Measurements from ENCODE around the gene SUFU. TPM values are rescaled to one million over a fixed set of nuclear protein-coding genes. Genes with fewer than 3 reads are reported as not detected.
A peak's percentile ranks its signal among the peaks of the same experiment; 100 is the strongest.

The SUFU gene
- total RNA-seq, 1 experiment from 2014 or later = 10.6 TPM

DNA sequence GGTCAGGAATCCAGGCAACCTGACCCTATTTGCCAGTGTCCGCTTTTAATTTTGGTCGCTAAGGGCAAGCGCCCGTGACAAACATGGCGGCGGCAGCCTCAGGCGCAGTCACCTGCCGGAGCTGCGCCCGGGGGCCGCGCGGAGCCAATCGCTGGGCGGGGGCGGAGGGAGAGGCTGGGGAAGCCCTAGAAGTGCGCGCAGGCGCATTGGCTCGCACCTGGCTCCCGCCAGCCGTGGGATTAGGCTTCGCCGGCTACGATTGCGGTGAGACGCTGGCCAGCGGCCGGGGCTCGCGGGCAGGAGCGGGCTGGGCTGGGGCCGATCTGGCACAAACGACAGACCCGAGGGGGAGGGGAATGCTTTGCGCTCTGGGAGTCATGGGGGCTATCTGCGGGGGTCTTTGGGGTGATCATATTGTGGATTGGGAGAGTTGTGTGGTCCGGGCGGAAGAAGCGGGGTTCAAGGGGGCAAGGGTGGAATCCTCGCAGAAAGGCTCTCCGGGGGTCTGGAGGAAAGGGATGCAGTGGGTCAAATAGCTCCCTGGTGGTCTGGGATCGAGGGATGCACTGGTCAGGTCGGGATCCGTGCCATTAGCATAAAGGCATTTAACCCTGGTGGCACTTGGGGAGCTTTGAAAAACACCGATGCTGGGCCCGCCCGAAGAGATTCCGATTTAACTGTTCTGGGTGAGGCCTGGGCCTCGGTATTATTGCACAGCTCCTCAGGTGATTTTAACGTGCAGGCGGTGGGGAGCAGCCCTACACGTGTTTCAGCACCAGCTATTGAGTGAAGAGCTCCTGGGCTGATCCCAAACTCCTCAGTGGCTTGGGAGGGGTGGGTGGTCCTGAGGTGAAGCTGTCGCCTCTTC is 42.4 kb upstream of the SUFU start:
- TF ChIP-seq, protein P1, sequence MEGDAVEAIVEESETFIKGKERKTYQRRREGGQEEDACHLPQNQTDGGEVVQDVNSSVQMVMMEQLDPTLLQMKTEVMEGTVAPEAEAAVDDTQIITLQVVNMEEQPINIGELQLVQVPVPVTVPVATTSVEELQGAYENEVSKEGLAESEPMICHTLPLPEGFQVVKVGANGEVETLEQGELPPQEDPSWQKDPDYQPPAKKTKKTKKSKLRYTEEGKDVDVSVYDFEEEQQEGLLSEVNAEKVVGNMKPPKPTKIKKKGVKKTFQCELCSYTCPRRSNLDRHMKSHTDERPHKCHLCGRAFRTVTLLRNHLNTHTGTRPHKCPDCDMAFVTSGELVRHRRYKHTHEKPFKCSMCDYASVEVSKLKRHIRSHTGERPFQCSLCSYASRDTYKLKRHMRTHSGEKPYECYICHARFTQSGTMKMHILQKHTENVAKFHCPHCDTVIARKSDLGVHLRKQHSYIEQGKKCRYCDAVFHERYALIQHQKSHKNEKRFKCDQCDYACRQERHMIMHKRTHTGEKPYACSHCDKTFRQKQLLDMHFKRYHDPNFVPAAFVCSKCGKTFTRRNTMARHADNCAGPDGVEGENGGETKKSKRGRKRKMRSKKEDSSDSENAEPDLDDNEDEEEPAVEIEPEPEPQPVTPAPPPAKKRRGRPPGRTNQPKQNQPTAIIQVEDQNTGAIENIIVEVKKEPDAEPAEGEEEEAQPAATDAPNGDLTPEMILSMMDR (IDR thresholded peaks at IDR 0.05; ENCODE audit: insufficient read depth in 1 of 2, low read depth in 1 of 2, low read length in 1 of 2, severe bottlenecking in 1 of 2, unreplicated experiment in 1 of 2) = no peak
- peak; percentile 94 to 98 for DNase-seq
- Histone ChIP-seq H3K4me3 (ENCODE audit: low read depth, low read length) (peak overlapping the region; percentile 54), H3K4me1 (peaks cover 32% of the 10 kb centered on the region), H3K27me3 (replicated peaks; ENCODE audit: control insufficient read depth, insufficient read depth, low read length) (no peaks in the 10 kb centered on the region), H3K36me3 (ENCODE audit: control insufficient read depth, insufficient read depth, low read length) (no peaks in the 10 kb centered on the region), H3K9me3 (no peaks in the 10 kb centered on the region)
- peak overlapping the region; percentile 78 for H3K27ac Mint-ChIP-seq (ENCODE audit: unreplicated experiment)
- no peaks in the 10 kb centered on the region for H3K9me3 Mint-ChIP-seq (ENCODE audit: unreplicated experiment)
- ChIA-PET POLR2A (interaction anchor here (0.6 to 2.4 kb wide), 4 partner anchors 10 to 216 kb away, joined by 3 to 23 read pairs (median 6); partner anchors contain the start of genes ACTR1A, C10orf95, CUEDC2 and GBF1), CTCF (interaction anchor here (0.8 to 1.9 kb wide), 5 partner anchors 18 to 292 kb away, joined by 3 to 6 read pairs (median 4); partner anchors contain the start of gene CUEDC2)
- intact Hi-C loops (cut with micrococcal nuclease; ENCODE audit: unreplicated experiment) = loop anchor here (1.0 to 2.0 kb wide), 4 partner anchors 11 to 41 kb away; partner anchors contain the start of genes ACTR1A and FBXL15
- H3K27me3 Mint-ChIP-seq (ENCODE audit: insufficient read depth, unreplicated experiment) = no peaks in the 10 kb centered on the region
- no TSS peak for BruUV-seq (replicated peaks)
- peaks cover 24% of the 10 kb centered on the region for H3K4me1 Mint-ChIP-seq (ENCODE audit: low read depth, unreplicated experiment)
- H3K36me3 Mint-ChIP-seq (ENCODE audit: insufficient read depth, unreplicated experiment) = peaks cover 29% of the 10 kb centered on the region
- H3K4me3 Mint-ChIP-seq (ENCODE audit: unreplicated experiment) = peak overlapping the region; percentile 96

DNA sequence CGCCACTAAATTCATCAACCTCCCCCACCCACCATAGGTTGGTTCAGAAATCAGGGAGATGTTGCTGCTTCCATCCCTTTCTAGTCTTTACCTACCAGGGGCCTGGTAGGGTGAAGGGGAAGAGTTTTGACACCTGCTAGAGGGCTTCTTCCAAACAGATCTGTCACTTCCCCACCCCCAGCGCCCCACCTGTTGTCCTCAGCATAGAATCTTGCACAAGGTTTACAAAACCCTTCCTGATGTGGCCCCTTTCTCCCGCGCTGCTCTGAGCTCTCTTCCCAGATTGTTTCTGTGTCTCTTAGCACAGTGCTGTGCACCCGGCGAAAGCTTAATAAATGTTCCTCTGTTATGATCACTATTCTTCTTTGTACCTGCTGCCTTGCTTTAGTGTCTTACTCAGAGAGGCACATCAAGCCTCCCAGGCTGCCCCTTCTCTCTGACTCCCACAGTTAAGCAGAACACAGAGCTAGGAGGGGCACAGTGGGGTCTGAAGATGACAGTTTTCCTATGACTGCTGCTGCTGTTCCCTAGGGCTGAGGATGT is 41.2 kb upstream of the SUFU start:
- H3K36me3 ChIP-seq (ENCODE audit: control insufficient read depth, insufficient read depth, low read length) = no peaks in the 10 kb centered on the region
- H3K4me1 ChIP-seq = peaks cover 29% of the 10 kb centered on the region
- ChIA-PET CTCF (interaction anchor here (0.5 to 1.9 kb wide), 7 partner anchors 16 to 780 kb away, joined by 3 to 8 read pairs (median 5); partner anchors contain the start of gene ACTR1A), POLR2A (interaction anchor here (0.6 to 2.4 kb wide), 5 partner anchors 12 to 30 kb away, joined by 5 to 23 read pairs (median 7); partner anchors contain the start of genes C10orf95 and CUEDC2)
- Mint-ChIP-seq H3K4me3 (ENCODE audit: unreplicated experiment) (peak overlapping the region; percentile 96), H3K27ac (ENCODE audit: unreplicated experiment) (peak overlapping the region; percentile 87), H3K36me3 (ENCODE audit: insufficient read depth, unreplicated experiment) (peaks cover 26% of the 10 kb centered on the region), H3K4me1 (ENCODE audit: low read depth, unreplicated experiment) (peaks cover 24% of the 10 kb centered on the region), H3K27me3 (ENCODE audit: insufficient read depth, unreplicated experiment) (no peaks in the 10 kb centered on the region), H3K9me3 (ENCODE audit: unreplicated experiment) (no peaks in the 10 kb centered on the region)
- intact Hi-C loops (cut with micrococcal nuclease; ENCODE audit: unreplicated experiment) = loop anchor here (1.0 to 2.0 kb wide), 4 partner anchors 9 to 68 kb away; partner anchors contain the start of gene CUEDC2
- no peak for DNase-seq
- no peaks in the 10 kb centered on the region for H3K27me3 ChIP-seq (replicated peaks; ENCODE audit: control insufficient read depth, insufficient read depth, low read length)
- TF ChIP-seq, protein P1 (IDR thresholded peaks at IDR 0.05; ENCODE audit: insufficient read depth in 1 of 2, low read depth in 1 of 2, low read length in 1 of 2, severe bottlenecking in 1 of 2, unreplicated experiment in 1 of 2) = no peak
- BruUV-seq (replicated peaks) = no TSS peak
- no peaks in the 10 kb centered on the region for H3K9me3 ChIP-seq
- peak overlapping the region; percentile 54 for H3K4me3 ChIP-seq (ENCODE audit: low read depth, low read length)

DNA sequence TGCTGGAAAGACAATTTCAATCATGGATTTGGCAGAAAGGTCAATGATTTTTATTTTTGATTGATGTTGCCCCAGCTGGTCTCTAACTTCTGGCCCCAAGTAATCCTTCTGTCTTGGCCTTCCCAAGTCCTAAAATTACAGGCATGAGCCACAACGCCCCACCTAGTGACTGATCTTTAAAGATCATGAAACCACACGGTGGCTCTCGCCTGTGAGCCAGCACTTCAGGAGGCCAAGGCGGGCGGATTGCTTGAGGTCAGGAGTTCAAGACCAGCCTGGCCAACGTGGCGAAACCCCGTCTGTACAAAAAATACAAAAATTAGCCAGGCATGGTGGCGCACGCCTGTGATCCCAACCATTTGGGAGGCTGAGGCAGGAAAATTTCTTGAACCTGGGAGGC is 39.8 kb upstream of the SUFU start:
- H3K4me3 Mint-ChIP-seq (ENCODE audit: unreplicated experiment) = peak overlapping the region; percentile 96

More for the DNA sequence above, 39.8 kb upstream of the SUFU start:
- H3K9me3 ChIP-seq = no peaks in the 10 kb centered on the region
- ChIA-PET POLR2A (interaction anchor here (0.9 kb wide), 1 partner anchor 31 kb away, joined by 3 read pairs; the partner anchor contains the start of gene CUEDC2), CTCF (interaction anchor here (0.6 to 1.7 kb wide), 2 partner anchors 57 to 120 kb away, joined by 5 read pairs; no protein-coding TSS in a partner anchor)
- TSS peak; percentile 54 for BruUV-seq (replicated peaks)
- Mint-ChIP-seq H3K27ac (ENCODE audit: unreplicated experiment) (peak overlapping the region; percentile 87), H3K27me3 (ENCODE audit: insufficient read depth, unreplicated experiment) (no peaks in the 10 kb centered on the region), H3K4me1 (ENCODE audit: low read depth, unreplicated experiment) (peaks cover 18% of the 10 kb centered on the region), H3K9me3 (ENCODE audit: unreplicated experiment) (no peaks in the 10 kb centered on the region), H3K36me3 (ENCODE audit: insufficient read depth, unreplicated experiment) (peaks cover 30% of the 10 kb centered on the region)
- intact Hi-C loops (cut with micrococcal nuclease; ENCODE audit: unreplicated experiment) = loop anchor here (1.0 to 2.0 kb wide), 4 partner anchors 7 to 70 kb away; partner anchors contain the start of gene CUEDC2
- no peaks in the 10 kb centered on the region for H3K27me3 ChIP-seq (replicated peaks; ENCODE audit: control insufficient read depth, insufficient read depth, low read length)
- peaks cover 25% of the 10 kb centered on the region for H3K4me1 ChIP-seq
- no peak for DNase-seq
- H3K4me3 ChIP-seq (ENCODE audit: low read depth, low read length) = no peak overlapping the region
- no peaks in the 10 kb centered on the region for H3K36me3 ChIP-seq (ENCODE audit: control insufficient read depth, insufficient read depth, low read length)
- TF ChIP-seq, protein P1 (IDR thresholded peaks at IDR 0.05; ENCODE audit: insufficient read depth in 1 of 2, low read depth in 1 of 2, low read length in 1 of 2, severe bottlenecking in 1 of 2, unreplicated experiment in 1 of 2) = no peak
